ENCODE measurements around the gene PCMTD2.

PCMTD2 gene

DNA sequence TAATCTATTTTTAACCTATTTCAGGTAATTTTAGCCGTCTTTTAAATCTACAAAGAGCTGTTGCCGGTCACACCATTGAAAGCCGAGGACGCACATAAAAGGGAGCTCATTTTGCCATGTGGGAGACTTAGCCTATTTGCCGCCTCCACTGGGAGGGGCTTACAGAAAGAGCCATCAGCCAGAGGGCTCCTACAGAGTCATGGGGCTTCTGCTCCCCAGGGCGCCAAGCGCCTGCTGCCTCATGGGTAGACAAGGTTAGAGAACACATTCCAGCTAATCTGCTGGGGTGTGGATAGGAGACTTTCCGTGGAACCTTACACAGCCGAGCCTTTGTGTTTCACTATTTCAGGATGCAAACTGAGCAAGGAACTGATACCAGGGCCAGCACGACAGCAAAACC is 12.6 kb downstream of the PCMTD2 start:
- H3K4me3 ChIP-seq (IDR thresholded peaks at IDR 0.05; ENCODE audit: insufficient read depth, low read depth, low read length), result no peak overlapping the region
- H3K27ac ChIP-seq, result no peak overlapping the region
- H3K4me1 ChIP-seq (ENCODE audit: low read depth, poor library complexity, severe bottlenecking), result no peaks in the 10 kb centered on the region
- TF ChIP-seq, protein P1, sequence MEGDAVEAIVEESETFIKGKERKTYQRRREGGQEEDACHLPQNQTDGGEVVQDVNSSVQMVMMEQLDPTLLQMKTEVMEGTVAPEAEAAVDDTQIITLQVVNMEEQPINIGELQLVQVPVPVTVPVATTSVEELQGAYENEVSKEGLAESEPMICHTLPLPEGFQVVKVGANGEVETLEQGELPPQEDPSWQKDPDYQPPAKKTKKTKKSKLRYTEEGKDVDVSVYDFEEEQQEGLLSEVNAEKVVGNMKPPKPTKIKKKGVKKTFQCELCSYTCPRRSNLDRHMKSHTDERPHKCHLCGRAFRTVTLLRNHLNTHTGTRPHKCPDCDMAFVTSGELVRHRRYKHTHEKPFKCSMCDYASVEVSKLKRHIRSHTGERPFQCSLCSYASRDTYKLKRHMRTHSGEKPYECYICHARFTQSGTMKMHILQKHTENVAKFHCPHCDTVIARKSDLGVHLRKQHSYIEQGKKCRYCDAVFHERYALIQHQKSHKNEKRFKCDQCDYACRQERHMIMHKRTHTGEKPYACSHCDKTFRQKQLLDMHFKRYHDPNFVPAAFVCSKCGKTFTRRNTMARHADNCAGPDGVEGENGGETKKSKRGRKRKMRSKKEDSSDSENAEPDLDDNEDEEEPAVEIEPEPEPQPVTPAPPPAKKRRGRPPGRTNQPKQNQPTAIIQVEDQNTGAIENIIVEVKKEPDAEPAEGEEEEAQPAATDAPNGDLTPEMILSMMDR (conservative IDR thresholded peaks at IDR 0.05; ENCODE audit: low read depth, low read length), result no peak
- H2AFZ ChIP-seq (ENCODE audit: low read depth), result no peak overlapping the region
- no peak overlapping the region for H3K4me2 ChIP-seq
- no peaks in the 10 kb centered on the region for H4K20me1 ChIP-seq (ENCODE audit: insufficient read depth)
- no peak overlapping the region for H3K9ac ChIP-seq
- no peaks in the 10 kb centered on the region for H3K79me2 ChIP-seq (ENCODE audit: insufficient read depth, low read depth)
- no peaks in the 10 kb centered on the region for H3K27me3 ChIP-seq (ENCODE audit: insufficient read depth, low read depth)
- no peaks in the 10 kb centered on the region for H3K36me3 ChIP-seq (ENCODE audit: insufficient read depth)

DNA sequence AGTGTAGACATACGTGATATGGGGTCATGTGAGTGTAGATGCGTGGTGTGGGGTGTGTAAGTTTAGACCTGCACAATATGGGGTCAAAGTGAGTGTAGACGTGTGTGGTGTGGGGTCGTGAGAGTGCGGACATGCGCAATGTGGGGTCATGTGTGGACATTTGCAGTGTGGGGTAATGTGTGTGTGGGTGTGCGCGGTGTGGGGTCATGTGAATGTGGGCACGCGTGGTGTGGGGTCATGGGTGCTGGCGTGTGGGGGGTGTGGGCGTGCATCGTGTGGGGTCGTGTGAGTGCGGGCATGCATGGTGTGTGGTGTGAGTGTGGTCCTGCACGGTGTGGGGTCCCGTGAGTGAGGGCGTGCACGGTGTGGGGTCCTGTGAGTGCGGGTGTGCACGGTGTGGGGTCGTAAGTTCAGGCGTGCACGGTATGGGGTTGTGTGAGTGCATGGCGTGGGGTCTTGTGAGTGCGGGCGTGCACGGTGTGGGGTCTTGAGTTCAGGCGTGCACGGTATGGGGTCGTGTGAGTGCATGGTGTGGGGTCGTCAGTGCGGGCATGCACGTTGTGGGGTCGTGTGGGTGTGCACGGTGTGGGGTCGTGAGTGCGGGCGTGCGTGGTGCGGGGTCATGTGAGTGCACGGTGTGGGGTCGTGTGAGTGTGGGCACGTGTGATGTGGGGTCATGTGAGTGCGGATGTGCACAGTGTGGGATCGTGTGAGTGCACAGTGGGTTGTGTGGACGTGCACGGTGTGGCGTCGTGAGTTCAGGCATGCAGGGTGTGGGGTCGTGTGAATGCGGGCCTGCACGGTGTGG is 14.3 kb downstream of the PCMTD2 start:
- no peak overlapping the region for H2AFZ ChIP-seq (ENCODE audit: low read depth)
- H3K4me2 ChIP-seq, result no peak overlapping the region
- H3K27me3 ChIP-seq (ENCODE audit: insufficient read depth, low read depth), result no peaks in the 10 kb centered on the region
- no peak overlapping the region for H3K9ac ChIP-seq
- H3K4me1 ChIP-seq (ENCODE audit: low read depth, poor library complexity, severe bottlenecking), result no peaks in the 10 kb centered on the region
- H3K79me2 ChIP-seq (ENCODE audit: insufficient read depth, low read depth), result no peaks in the 10 kb centered on the region
- H3K4me3 ChIP-seq (IDR thresholded peaks at IDR 0.05; ENCODE audit: insufficient read depth, low read depth, low read length), result no peak overlapping the region
- no peak overlapping the region for H3K27ac ChIP-seq
- TF ChIP-seq, protein P1 (conservative IDR thresholded peaks at IDR 0.05; ENCODE audit: low read depth, low read length), result no peak
- no peaks in the 10 kb centered on the region for H4K20me1 ChIP-seq (ENCODE audit: insufficient read depth)
- no peaks in the 10 kb centered on the region for H3K36me3 ChIP-seq (ENCODE audit: insufficient read depth)

DNA sequence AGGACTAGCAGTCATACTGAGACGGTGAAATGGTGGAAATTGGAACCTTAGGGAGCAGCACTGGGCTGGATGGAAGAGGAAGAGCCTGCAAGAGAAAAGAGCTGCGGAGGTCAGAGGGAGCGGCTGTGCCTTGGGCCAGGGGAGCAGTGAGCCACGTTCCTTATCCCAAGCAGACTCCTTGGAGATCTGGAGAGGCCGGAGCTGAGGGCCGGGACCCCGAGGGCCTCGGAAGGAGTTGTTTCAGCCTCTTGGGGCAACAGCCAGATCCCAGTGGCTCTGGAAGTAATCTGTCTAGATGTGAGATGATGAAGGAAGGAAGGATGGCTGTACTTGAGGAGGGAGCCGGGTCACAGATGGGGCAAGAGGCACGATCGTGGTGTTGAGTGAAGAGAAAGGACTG is 16.1 kb downstream of the PCMTD2 start:
- Histone ChIP-seq H3K79me2 (ENCODE audit: insufficient read depth, low read depth) (no peaks in the 10 kb centered on the region), H3K9ac (no peak overlapping the region), H4K20me1 (ENCODE audit: insufficient read depth) (no peaks in the 10 kb centered on the region), H3K4me1 (ENCODE audit: low read depth, poor library complexity, severe bottlenecking) (no peaks in the 10 kb centered on the region), H2AFZ (ENCODE audit: low read depth) (no peak overlapping the region), H3K4me2 (no peak overlapping the region), H3K27ac (no peak overlapping the region), H3K27me3 (ENCODE audit: insufficient read depth, low read depth) (no peaks in the 10 kb centered on the region), H3K36me3 (ENCODE audit: insufficient read depth) (no peaks in the 10 kb centered on the region), H3K4me3 (IDR thresholded peaks at IDR 0.05; ENCODE audit: insufficient read depth, low read depth, low read length) (no peak overlapping the region)
- TF ChIP-seq, protein P1 (conservative IDR thresholded peaks at IDR 0.05; ENCODE audit: low read depth, low read length), result no peak

DNA sequence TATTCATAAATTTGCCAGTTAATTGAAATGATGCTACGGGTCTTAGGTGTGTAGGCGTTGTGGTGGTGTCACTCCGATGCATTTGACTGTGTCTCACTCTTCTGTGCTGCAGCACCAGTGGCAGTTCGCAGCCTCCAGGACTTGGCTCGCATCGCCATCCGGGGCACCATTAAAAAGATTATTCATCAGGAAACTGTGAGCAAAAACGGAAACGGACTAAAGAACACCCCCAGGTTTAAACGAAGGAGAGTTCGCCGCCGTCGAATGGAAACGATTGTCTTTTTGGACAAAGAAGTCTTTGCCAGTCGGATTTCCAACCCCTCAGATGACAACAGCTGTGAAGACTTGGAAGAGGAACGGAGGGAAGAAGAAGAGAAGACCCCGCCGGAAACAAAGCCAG is 17.6 kb downstream of the PCMTD2 start:
- H3K36me3 ChIP-seq (ENCODE audit: insufficient read depth), result no peaks in the 10 kb centered on the region
- no peak overlapping the region for H3K27ac ChIP-seq
- H2AFZ ChIP-seq (ENCODE audit: low read depth), result no peak overlapping the region
- H3K9ac ChIP-seq, result no peak overlapping the region
- H3K27me3 ChIP-seq (ENCODE audit: insufficient read depth, low read depth), result no peaks in the 10 kb centered on the region
- H3K79me2 ChIP-seq (ENCODE audit: insufficient read depth, low read depth), result no peaks in the 10 kb centered on the region
- TF ChIP-seq, protein P1 (conservative IDR thresholded peaks at IDR 0.05; ENCODE audit: low read depth, low read length), result no peak
- H4K20me1 ChIP-seq (ENCODE audit: insufficient read depth), result no peaks in the 10 kb centered on the region
- H3K4me2 ChIP-seq, result no peak overlapping the region
- no peaks in the 10 kb centered on the region for H3K4me1 ChIP-seq (ENCODE audit: low read depth, poor library complexity, severe bottlenecking)
- H3K4me3 ChIP-seq (IDR thresholded peaks at IDR 0.05; ENCODE audit: insufficient read depth, low read depth, low read length), result no peak overlapping the region

Data from KMS-11 (cell line).